Liver (tissue), 3 donors: Measurements from ENCODE around the gene EGFR.

Experiments
- ATF3 ChIP-seq: IDR thresholded peaks from 2 replicates; pipeline ENCODE4 v1.6.1; 2016; ENCODE audit warnings: antibody characterized with exemption
- FOXA2 ChIP-seq: IDR thresholded peaks from 2 replicates; pipeline ENCODE4 v1.6.1; 2016; ENCODE audit warnings: antibody characterized with exemption
- GABPA ChIP-seq, 2 donors: IDR thresholded peaks in 1 of 2; conservative IDR thresholded peaks in 1 of 2; 2 replicates each; pipeline ENCODE4 v1.6.1; 2016; ENCODE audit warnings: antibody characterized with exemption in 2 of 2, mild to moderate bottlenecking in 1 of 2, moderate library complexity in 1 of 2
- JUND ChIP-seq, 2 donors: IDR thresholded peaks; 2 replicates each; pipeline ENCODE4 v1.6.1; 2016; ENCODE audit warnings: antibody characterized with exemption in 2 of 2
- RAD21 ChIP-seq, 2 donors: IDR thresholded peaks; 2 replicates each; pipeline ENCODE4 v1.6.1; 2016; ENCODE audit warnings: antibody characterized with exemption in 2 of 2, mild to moderate bottlenecking in 2 of 2
- TAF1 ChIP-seq: conservative IDR thresholded peaks from 2 replicates; pipeline ENCODE4 v1.6.1; 2016; ENCODE audit warnings: antibody characterized with exemption, mild to moderate bottlenecking
- TF ChIP-seq, protein P1 (sequence below): fragments of 150-350 bp; IDR thresholded peaks from 2 replicates; pipeline ENCODE4 v1.5.1; 2017; ENCODE audit warnings: improper control_type of control experiment, low read depth, low read length; ENCODE audit not compliant: missing input control
- TF ChIP-seq, protein P2 (sequence below): IDR thresholded peaks from 2 replicates; pipeline ENCODE4 v1.6.1; 2016; ENCODE audit warnings: antibody characterized with exemption, mild to moderate bottlenecking
- TF ChIP-seq, protein P3 (sequence below): IDR thresholded peaks from 2 replicates; pipeline ENCODE4 v1.6.1; 2016; ENCODE audit warnings: antibody characterized with exemption
- donor health status: healthy.
- donor health status: healthy.

- TF ChIP-seq, protein P1, sequence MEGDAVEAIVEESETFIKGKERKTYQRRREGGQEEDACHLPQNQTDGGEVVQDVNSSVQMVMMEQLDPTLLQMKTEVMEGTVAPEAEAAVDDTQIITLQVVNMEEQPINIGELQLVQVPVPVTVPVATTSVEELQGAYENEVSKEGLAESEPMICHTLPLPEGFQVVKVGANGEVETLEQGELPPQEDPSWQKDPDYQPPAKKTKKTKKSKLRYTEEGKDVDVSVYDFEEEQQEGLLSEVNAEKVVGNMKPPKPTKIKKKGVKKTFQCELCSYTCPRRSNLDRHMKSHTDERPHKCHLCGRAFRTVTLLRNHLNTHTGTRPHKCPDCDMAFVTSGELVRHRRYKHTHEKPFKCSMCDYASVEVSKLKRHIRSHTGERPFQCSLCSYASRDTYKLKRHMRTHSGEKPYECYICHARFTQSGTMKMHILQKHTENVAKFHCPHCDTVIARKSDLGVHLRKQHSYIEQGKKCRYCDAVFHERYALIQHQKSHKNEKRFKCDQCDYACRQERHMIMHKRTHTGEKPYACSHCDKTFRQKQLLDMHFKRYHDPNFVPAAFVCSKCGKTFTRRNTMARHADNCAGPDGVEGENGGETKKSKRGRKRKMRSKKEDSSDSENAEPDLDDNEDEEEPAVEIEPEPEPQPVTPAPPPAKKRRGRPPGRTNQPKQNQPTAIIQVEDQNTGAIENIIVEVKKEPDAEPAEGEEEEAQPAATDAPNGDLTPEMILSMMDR, result peak; percentile 32
- TF ChIP-seq GABPA (IDR thresholded peaks at IDR 0.05 in 1 of 2, conservative IDR thresholded peaks at IDR 0.05 in 1 of 2) (no peak), TAF1 (no peak), RAD21 (IDR thresholded peaks at IDR 0.05) (peak; percentile 56 to 76), ATF3 (no peak), JUND (IDR thresholded peaks at IDR 0.05) (peak in 1 of 2 donors; percentile 24), FOXA2 (peak; percentile 71)
- TF ChIP-seq, protein P2, sequence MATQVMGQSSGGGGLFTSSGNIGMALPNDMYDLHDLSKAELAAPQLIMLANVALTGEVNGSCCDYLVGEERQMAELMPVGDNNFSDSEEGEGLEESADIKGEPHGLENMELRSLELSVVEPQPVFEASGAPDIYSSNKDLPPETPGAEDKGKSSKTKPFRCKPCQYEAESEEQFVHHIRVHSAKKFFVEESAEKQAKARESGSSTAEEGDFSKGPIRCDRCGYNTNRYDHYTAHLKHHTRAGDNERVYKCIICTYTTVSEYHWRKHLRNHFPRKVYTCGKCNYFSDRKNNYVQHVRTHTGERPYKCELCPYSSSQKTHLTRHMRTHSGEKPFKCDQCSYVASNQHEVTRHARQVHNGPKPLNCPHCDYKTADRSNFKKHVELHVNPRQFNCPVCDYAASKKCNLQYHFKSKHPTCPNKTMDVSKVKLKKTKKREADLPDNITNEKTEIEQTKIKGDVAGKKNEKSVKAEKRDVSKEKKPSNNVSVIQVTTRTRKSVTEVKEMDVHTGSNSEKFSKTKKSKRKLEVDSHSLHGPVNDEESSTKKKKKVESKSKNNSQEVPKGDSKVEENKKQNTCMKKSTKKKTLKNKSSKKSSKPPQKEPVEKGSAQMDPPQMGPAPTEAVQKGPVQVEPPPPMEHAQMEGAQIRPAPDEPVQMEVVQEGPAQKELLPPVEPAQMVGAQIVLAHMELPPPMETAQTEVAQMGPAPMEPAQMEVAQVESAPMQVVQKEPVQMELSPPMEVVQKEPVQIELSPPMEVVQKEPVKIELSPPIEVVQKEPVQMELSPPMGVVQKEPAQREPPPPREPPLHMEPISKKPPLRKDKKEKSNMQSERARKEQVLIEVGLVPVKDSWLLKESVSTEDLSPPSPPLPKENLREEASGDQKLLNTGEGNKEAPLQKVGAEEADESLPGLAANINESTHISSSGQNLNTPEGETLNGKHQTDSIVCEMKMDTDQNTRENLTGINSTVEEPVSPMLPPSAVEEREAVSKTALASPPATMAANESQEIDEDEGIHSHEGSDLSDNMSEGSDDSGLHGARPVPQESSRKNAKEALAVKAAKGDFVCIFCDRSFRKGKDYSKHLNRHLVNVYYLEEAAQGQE, result no peak
- TF ChIP-seq, protein P3, sequence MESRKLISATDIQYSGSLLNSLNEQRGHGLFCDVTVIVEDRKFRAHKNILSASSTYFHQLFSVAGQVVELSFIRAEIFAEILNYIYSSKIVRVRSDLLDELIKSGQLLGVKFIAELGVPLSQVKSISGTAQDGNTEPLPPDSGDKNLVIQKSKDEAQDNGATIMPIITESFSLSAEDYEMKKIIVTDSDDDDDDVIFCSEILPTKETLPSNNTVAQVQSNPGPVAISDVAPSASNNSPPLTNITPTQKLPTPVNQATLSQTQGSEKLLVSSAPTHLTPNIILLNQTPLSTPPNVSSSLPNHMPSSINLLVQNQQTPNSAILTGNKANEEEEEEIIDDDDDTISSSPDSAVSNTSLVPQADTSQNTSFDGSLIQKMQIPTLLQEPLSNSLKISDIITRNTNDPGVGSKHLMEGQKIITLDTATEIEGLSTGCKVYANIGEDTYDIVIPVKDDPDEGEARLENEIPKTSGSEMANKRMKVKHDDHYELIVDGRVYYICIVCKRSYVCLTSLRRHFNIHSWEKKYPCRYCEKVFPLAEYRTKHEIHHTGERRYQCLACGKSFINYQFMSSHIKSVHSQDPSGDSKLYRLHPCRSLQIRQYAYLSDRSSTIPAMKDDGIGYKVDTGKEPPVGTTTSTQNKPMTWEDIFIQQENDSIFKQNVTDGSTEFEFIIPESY, result no peak
These were observed 162.2 kb downstream of the EGFR start for GRCh38 chr7:55180963-55181542.
